Keratinocyte (primary cell): ENCODE results near the gene CCL25.

ENCODE experiments used
- EZH2 ChIP-seq: IDR thresholded peaks from one replicate; pipeline ENCODE4 v1.6.1; 2012; ENCODE audit warnings: inconsistent platforms, mild to moderate bottlenecking, low read length, moderate library complexity
- TF ChIP-seq, protein P1 (sequence below), 3 experiments: IDR thresholded peaks in 1 of 3; conservative IDR thresholded peaks in 1 of 3; optimal IDR thresholded peaks in 1 of 3; 2 replicates in 2 of 3; 3 replicates in 1 of 3; pipeline versions ENCODE3 to v1.5.1; 2011; ENCODE audit warnings: low read length in 3 of 3, mild to moderate bottlenecking in 3 of 3, moderate library complexity in 2 of 3, control low read depth in 1 of 3, inconsistent platforms in 1 of 3; ENCODE audit not compliant: insufficient read depth in 2 of 3; ENCODE audit errors: extremely low read depth in 1 of 3

- TF ChIP-seq, protein P1, sequence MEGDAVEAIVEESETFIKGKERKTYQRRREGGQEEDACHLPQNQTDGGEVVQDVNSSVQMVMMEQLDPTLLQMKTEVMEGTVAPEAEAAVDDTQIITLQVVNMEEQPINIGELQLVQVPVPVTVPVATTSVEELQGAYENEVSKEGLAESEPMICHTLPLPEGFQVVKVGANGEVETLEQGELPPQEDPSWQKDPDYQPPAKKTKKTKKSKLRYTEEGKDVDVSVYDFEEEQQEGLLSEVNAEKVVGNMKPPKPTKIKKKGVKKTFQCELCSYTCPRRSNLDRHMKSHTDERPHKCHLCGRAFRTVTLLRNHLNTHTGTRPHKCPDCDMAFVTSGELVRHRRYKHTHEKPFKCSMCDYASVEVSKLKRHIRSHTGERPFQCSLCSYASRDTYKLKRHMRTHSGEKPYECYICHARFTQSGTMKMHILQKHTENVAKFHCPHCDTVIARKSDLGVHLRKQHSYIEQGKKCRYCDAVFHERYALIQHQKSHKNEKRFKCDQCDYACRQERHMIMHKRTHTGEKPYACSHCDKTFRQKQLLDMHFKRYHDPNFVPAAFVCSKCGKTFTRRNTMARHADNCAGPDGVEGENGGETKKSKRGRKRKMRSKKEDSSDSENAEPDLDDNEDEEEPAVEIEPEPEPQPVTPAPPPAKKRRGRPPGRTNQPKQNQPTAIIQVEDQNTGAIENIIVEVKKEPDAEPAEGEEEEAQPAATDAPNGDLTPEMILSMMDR (optimal IDR thresholded peaks at IDR 0.05 in 1 of 3, IDR thresholded peaks at IDR 0.05 in 1 of 3, conservative IDR thresholded peaks at IDR 0.05 in 1 of 3; ENCODE audit: extremely low read depth in 1 of 3, insufficient read depth in 2 of 3, low read length in 3 of 3): no peak
- no peak for TF ChIP-seq EZH2
These were observed 8.5 kb upstream of the CCL25 start for GRCh38 chr19:8044018-8044417.
